ENCODE results near the gene MRPL37.
"Not testable (repeated sequence)": the region's sequence is repeated elsewhere in the genome, so short reads cannot be mapped to it uniquely, and the experiment has no call there.

Gene MRPL37

GRCh38 chr1:54227091-54227602, 27.2 kb downstream of the MRPL37 start:
- no peaks in the 10 kb centered on the region for H3K27me3 ChIP-seq (ENCODE audit: insufficient read depth, low read length)
- no peak overlapping the region for H2AFZ ChIP-seq (ENCODE audit: low read depth, low read length)
- H3K4me3 ChIP-seq (ENCODE audit: low read length) = no peak overlapping the region
- H3K4me1 ChIP-seq (ENCODE audit: insufficient read depth, low read length) = peaks cover 20% of the 10 kb centered on the region
- H3K9me3 ChIP-seq (ENCODE audit: low read length) = no peaks in the 10 kb centered on the region
- peaks cover 37% of the 10 kb centered on the region for H3K36me3 ChIP-seq (ENCODE audit: insufficient read depth, low read length)

- Histone ChIP-seq H3K9me3 (ENCODE audit: low read length) (no peaks in the 10 kb centered on the region), H3K36me3 (ENCODE audit: insufficient read depth, low read length) (peaks cover 38% of the 10 kb centered on the region), H2AFZ (ENCODE audit: low read depth, low read length) (no peak overlapping the region), H3K27me3 (ENCODE audit: insufficient read depth, low read length) (no peaks in the 10 kb centered on the region), H3K4me3 (ENCODE audit: low read length) (no peak overlapping the region), H3K4me1 (ENCODE audit: insufficient read depth, low read length) (peaks cover 20% of the 10 kb centered on the region)
Observed at GRCh38 chr1:54227891-54228310, 27.9 kb downstream of the MRPL37 start.

DNA sequence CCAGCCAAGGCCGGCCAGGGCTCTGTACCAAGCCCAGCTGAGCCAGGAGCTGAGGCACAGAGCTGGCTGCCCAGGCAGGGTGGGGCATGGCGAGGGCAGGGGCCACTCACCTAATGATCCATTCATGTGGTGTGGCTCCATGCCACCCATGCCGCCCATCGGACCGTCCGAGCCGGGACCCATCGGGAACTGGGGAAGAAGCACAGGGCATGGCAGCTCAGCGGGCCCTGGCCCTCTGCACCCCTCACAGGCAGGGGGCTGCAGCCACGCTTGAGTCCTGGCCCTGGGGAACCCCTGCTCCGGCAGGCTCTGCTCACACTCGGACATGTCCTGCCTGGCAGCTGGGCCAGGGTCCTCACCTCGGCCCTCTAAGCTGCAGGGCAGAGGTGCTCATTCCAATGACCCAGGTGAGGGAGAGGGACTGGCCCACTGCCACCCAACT, 28.7 kb downstream of the MRPL37 start:
- Histone ChIP-seq H2AFZ (ENCODE audit: low read depth, low read length) (no peak overlapping the region), H3K36me3 (ENCODE audit: insufficient read depth, low read length) (peaks cover 38% of the 10 kb centered on the region), H3K4me3 (ENCODE audit: low read length) (no peak overlapping the region), H3K9me3 (ENCODE audit: low read length) (no peaks in the 10 kb centered on the region), H3K27me3 (ENCODE audit: insufficient read depth, low read length) (no peaks in the 10 kb centered on the region), H3K4me1 (ENCODE audit: insufficient read depth, low read length) (peaks cover 20% of the 10 kb centered on the region)

- no peaks in the 10 kb centered on the region for H3K27me3 ChIP-seq (ENCODE audit: insufficient read depth, low read length)
- peaks cover 20% of the 10 kb centered on the region for H3K4me1 ChIP-seq (ENCODE audit: insufficient read depth, low read length)
- H2AFZ ChIP-seq (ENCODE audit: low read depth, low read length) = no peak overlapping the region
- H3K36me3 ChIP-seq (ENCODE audit: insufficient read depth, low read length) = peaks cover 38% of the 10 kb centered on the region
- no peaks in the 10 kb centered on the region for H3K9me3 ChIP-seq (ENCODE audit: low read length)
- H3K4me3 ChIP-seq (ENCODE audit: low read length) = no peak overlapping the region
Observed at GRCh38 chr1:54229281-54229891, 29.4 kb downstream of the MRPL37 start.

DNA sequence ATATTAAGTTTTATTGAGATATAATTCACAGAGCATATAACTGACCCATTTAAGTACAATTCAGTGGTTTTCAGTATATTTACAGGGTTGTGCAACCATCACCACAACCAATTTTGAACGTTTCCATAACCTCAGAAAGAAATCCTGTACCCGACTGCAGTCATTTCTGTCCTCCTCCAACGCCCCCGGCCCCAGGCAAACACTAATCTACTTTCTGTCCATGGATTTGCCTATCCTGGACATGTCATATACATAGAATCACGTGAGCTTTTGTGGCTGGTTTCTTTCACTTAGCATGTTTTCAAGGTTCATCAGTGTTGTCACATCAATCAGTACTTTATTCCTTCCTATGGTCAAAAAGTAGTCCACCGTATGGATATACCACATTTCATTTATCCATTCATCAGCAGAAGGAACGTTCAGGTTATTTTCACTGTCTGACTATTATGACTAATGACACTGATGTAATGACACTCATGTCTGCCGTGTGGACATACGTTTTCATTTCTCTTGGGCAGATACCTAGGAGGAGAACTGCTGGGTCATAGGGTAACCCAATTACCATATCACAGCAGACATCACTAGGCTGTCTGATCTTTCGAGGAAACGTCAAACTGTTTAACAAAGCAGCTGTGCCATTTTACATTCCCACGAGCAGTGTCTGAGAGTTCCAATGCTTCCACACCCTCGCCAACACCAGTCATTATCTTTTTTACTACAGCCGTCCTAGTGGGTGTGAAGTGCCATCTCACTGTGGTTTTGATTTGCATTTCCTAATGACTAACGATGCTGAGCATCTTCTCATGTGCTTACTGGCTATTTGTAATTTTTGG, 30.8 kb downstream of the MRPL37 start:
- Histone ChIP-seq H3K9me3 (ENCODE audit: low read length) (no peaks in the 10 kb centered on the region), H3K36me3 (ENCODE audit: insufficient read depth, low read length) (peaks cover 38% of the 10 kb centered on the region), H3K4me1 (ENCODE audit: insufficient read depth, low read length) (peaks cover 20% of the 10 kb centered on the region), H3K27me3 (ENCODE audit: insufficient read depth, low read length) (no peaks in the 10 kb centered on the region), H2AFZ (ENCODE audit: low read depth, low read length) (no peak overlapping the region), H3K4me3 (ENCODE audit: low read length) (no peak overlapping the region)

- peaks cover 49% of the 10 kb centered on the region for H3K36me3 ChIP-seq (ENCODE audit: insufficient read depth, low read length)
- not testable (repeated sequence) for H3K9me3 ChIP-seq (ENCODE audit: low read length); H2AFZ ChIP-seq (ENCODE audit: low read depth, low read length); H3K4me1 ChIP-seq (ENCODE audit: insufficient read depth, low read length); H3K27me3 ChIP-seq (ENCODE audit: insufficient read depth, low read length); H3K4me3 ChIP-seq (ENCODE audit: low read length)
Observed at GRCh38 chr1:54233196-54233595, 33.2 kb downstream of the MRPL37 start.

- Histone ChIP-seq H3K36me3 (ENCODE audit: insufficient read depth, low read length) (peaks cover 54% of the 10 kb centered on the region), H2AFZ (ENCODE audit: low read depth, low read length) (no peak overlapping the region), H3K4me3 (ENCODE audit: low read length) (no peak overlapping the region), H3K9me3 (ENCODE audit: low read length) (no peaks in the 10 kb centered on the region), H3K27me3 (ENCODE audit: insufficient read depth, low read length) (no peaks in the 10 kb centered on the region), H3K4me1 (ENCODE audit: insufficient read depth, low read length) (no peaks in the 10 kb centered on the region)
Observed at GRCh38 chr1:54234284-54234683, 34.3 kb downstream of the MRPL37 start.

DNA sequence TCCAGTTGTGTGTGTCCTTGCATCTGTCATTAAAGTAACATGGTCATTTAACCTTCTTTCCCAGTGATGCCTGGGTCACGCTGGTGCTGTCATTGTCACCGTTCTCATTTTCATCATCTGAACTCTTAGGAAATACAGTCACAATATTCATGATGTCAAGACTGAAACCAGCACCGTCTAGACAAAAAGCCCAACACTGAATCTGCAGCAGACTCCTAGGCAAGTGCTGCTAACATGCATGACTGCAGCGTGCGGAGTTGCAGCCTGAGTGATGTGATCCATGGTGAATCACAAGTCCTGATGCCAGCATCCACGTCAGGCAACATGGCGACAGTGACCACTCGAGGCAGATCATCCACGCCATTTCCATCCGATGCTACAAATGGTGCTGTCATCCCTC, 37.6 kb downstream of the MRPL37 start:
- Histone ChIP-seq H3K36me3 (ENCODE audit: insufficient read depth, low read length) (peaks cover 61% of the 10 kb centered on the region), H3K4me3 (ENCODE audit: low read length) (no peak overlapping the region), H2AFZ (ENCODE audit: low read depth, low read length) (no peak overlapping the region), H3K4me1 (ENCODE audit: insufficient read depth, low read length) (no peaks in the 10 kb centered on the region), H3K9me3 (ENCODE audit: low read length) (no peaks in the 10 kb centered on the region), H3K27me3 (ENCODE audit: insufficient read depth, low read length) (no peaks in the 10 kb centered on the region)

GRCh38 chr1:54238353-54239034, 38.5 kb downstream of the MRPL37 start:
- peaks cover 70% of the 10 kb centered on the region for H3K36me3 ChIP-seq (ENCODE audit: insufficient read depth, low read length)
- no peak overlapping the region for H3K4me3 ChIP-seq (ENCODE audit: low read length)
- no peak overlapping the region for H2AFZ ChIP-seq (ENCODE audit: low read depth, low read length)
- no peaks in the 10 kb centered on the region for H3K9me3 ChIP-seq (ENCODE audit: low read length)
- H3K27me3 ChIP-seq (ENCODE audit: insufficient read depth, low read length) = no peaks in the 10 kb centered on the region
- H3K4me1 ChIP-seq (ENCODE audit: insufficient read depth, low read length) = no peaks in the 10 kb centered on the region

DNA sequence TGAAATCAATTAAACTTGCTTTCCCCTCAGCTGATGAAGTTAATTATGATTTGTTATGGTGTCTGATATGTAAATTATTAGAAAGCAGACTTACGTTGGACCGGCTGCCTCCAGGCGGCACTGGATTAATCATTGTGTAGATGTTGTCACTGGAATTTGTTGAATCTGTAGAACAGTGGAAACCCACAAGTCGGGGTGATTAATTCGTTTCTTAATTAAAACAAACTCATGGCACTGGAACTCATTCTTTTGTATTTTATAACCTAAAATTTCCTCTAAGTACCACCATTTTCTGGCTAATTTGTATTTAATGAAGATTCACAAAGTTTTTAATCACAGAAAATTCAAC, 39.0 kb downstream of the MRPL37 start:
- Histone ChIP-seq H3K36me3 (ENCODE audit: insufficient read depth, low read length) (peaks cover 72% of the 10 kb centered on the region), H3K4me3 (ENCODE audit: low read length) (no peak overlapping the region)

DNA sequence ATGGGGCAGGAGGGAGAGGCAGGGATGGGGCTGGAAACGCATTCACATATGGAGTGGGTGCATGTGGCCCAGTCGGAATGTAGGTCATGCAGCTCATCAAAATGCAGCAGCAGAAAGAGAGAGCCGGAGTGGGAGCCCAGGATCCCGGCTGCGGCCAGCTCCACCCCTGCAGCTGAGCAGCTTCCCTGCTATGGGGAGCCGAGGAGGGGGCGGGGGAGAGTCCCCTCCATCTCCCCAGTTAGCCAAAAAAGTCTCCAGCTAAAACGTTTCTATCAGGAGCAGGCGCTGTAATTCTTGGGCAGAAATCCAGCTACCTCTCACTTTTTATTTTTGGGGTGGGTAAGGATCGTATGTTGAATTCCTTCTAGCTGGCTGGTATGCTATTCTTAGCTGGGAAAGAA, 39.7 kb downstream of the MRPL37 start:
- Histone ChIP-seq H2AFZ (ENCODE audit: low read depth, low read length) (no peak overlapping the region), H3K36me3 (ENCODE audit: insufficient read depth, low read length) (peaks cover 75% of the 10 kb centered on the region), H3K4me1 (ENCODE audit: insufficient read depth, low read length) (no peaks in the 10 kb centered on the region), H3K27me3 (ENCODE audit: insufficient read depth, low read length) (no peaks in the 10 kb centered on the region), H3K4me3 (ENCODE audit: low read length) (no peak overlapping the region), H3K9me3 (ENCODE audit: low read length) (no peaks in the 10 kb centered on the region)

More for the DNA sequence above, 39.0 kb downstream of the MRPL37 start:
- H2AFZ ChIP-seq (ENCODE audit: low read depth, low read length) = no peak overlapping the region
- no peaks in the 10 kb centered on the region for H3K27me3 ChIP-seq (ENCODE audit: insufficient read depth, low read length)
- no peaks in the 10 kb centered on the region for H3K4me1 ChIP-seq (ENCODE audit: insufficient read depth, low read length)
- H3K9me3 ChIP-seq (ENCODE audit: low read length) = no peaks in the 10 kb centered on the region

DNA sequence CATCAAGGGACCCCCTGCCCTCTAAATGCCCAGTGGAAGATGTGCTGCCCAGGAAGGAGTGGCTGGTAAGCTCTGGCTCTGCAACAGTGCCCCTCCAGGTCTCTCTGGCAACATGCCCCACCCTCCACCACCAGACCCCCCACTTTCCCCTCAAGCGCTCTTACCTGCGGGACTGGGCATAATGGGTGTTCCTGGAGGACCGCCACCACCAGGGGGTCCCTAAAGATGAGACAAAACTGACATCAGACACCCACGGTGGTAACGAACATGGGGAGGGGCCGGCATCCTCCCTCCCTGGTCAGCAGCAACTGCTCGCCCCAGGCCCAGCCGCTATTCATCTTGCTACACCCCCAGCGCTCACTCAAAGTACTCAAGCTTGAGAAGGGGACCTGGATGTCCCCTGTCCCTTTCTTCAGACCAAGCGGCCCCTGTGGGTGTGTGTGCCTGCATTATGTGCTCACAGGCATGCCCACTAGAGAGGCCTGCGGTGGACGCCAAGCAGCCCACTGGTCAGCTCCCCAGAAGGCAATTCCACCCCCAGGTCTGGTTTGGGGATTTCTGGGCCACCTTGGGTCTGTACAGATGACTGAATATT, 40.9 kb downstream of the MRPL37 start:
- no peaks in the 10 kb centered on the region for H3K27me3 ChIP-seq (ENCODE audit: insufficient read depth, low read length)
- H3K4me1 ChIP-seq (ENCODE audit: insufficient read depth, low read length) = no peaks in the 10 kb centered on the region
- no peak overlapping the region for H3K4me3 ChIP-seq (ENCODE audit: low read length)
- peaks cover 82% of the 10 kb centered on the region for H3K36me3 ChIP-seq (ENCODE audit: insufficient read depth, low read length)
- no peaks in the 10 kb centered on the region for H3K9me3 ChIP-seq (ENCODE audit: low read length)
- no peak overlapping the region for H2AFZ ChIP-seq (ENCODE audit: low read depth, low read length)

DNA sequence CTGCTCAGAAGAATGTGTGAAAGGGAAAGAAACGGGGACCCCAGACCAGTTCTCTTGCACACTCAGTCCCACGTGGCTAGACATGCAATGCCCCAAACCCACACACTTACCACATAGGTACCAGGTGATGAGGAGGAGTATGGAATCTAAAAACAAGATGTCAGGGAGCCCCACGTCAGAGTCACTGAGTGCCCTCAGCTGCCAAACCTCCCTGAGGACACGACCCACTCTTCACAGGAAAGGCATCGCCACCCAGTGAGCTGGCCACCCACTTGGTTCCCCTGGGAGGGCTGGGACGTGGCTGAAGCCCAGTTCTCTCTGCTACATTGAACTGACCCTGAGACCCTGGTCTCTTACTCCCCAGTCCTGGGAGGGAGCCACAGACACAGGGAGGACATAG, 41.4 kb downstream of the MRPL37 start:
- H3K4me3 ChIP-seq (ENCODE audit: low read length) = no peak overlapping the region
- peaks cover 82% of the 10 kb centered on the region for H3K36me3 ChIP-seq (ENCODE audit: insufficient read depth, low read length)
- no peak overlapping the region for H2AFZ ChIP-seq (ENCODE audit: low read depth, low read length)
- H3K4me1 ChIP-seq (ENCODE audit: insufficient read depth, low read length) = no peaks in the 10 kb centered on the region
- no peaks in the 10 kb centered on the region for H3K27me3 ChIP-seq (ENCODE audit: insufficient read depth, low read length)
- no peaks in the 10 kb centered on the region for H3K9me3 ChIP-seq (ENCODE audit: low read length)

Data from neuron (in vitro differentiated cells).